GM12878 (cell line): ENCODE measurements around the gene CLEC4G.

Experiments
- RAD21 ChIP-seq: IDR thresholded peaks from 2 replicates; pipeline ENCODE4 v1.6.1; 2011; ENCODE audit warnings: mild to moderate bottlenecking, low read depth, low read length, moderate library complexity; ENCODE audit not compliant: insufficient read depth
- TF ChIP-seq, protein P1 (sequence below): IDR thresholded peaks from 2 replicates; pipeline ENCODE4 v1.6.1; 2012; ENCODE audit warnings: low read length, inconsistent platforms

DNA sequence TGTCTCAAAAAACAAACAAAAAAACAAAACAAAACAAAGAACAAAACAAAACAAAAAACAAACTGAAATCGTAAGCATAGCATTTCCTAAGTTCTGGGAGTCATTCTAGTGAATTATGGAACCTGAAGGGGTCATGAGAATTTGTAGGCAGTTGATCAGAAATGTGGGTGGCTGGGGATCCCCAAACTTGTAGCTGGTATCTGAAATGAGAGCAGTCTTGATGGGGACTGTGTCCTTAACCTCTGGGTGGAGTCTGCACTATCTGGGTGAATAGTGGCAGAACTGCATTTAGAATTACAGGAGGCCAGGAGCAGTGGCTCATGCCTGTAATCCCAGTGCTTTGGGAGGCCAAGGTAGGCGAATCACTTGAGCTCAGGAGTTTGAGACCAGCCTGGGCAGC, 6.1 kb downstream of the CLEC4G start:
- TF ChIP-seq, protein P1, sequence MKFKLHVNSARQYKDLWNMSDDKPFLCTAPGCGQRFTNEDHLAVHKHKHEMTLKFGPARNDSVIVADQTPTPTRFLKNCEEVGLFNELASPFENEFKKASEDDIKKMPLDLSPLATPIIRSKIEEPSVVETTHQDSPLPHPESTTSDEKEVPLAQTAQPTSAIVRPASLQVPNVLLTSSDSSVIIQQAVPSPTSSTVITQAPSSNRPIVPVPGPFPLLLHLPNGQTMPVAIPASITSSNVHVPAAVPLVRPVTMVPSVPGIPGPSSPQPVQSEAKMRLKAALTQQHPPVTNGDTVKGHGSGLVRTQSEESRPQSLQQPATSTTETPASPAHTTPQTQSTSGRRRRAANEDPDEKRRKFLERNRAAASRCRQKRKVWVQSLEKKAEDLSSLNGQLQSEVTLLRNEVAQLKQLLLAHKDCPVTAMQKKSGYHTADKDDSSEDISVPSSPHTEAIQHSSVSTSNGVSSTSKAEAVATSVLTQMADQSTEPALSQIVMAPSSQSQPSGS, result no peak
- TF ChIP-seq RAD21, result no peak
